GM19397 (cell line): Measurements from ENCODE around the gene INO80C.
A peak's percentile ranks its signal among the peaks of the same experiment; 100 is the strongest.

Source experiments
- ATAC-seq: cut with Tn5 transposase; IDR thresholded peaks from one replicate; pipeline ENCODE4 v1.9.1; 2021; ENCODE audit warnings: mild to moderate bottlenecking, moderate library complexity; ENCODE audit not compliant: unreplicated experiment

The INO80C gene

GRCh38 chr18:35497370-35498197 is at the start of gene INO80C:
Gene INO80C, minus strand, starts transcription at chr18:35497960. Its CDS starts 86 bp downstream, at chr18:35497874.
- ATAC-seq: peak; percentile 97

- ATAC-seq: no peak
Measured at GRCh38 chr18:35547008-35547605, 49.3 kb upstream of the INO80C start.

- no peak for ATAC-seq
Measured at GRCh38 chr18:35542356-35542755, 44.6 kb upstream of the INO80C start.

GRCh38 chr18:35535297-35535696 is 37.5 kb upstream of the INO80C start:
- ATAC-seq: no peak

- ATAC-seq: no peak
Measured at GRCh38 chr18:35533916-35534405, 36.2 kb upstream of the INO80C start.

- ATAC-seq: no peak
Measured at GRCh38 chr18:35528749-35529274, 31.1 kb upstream of the INO80C start.

GRCh38 chr18:35526495-35527059 is 28.8 kb upstream of the INO80C start:
- ATAC-seq: no peak

- ATAC-seq: no peak
Measured at GRCh38 chr18:35525795-35526494, 28.2 kb upstream of the INO80C start.

GRCh38 chr18:35524226-35524625 is 26.5 kb upstream of the INO80C start:
- no peak for ATAC-seq

- no peak for ATAC-seq
Measured at GRCh38 chr18:35522130-35522959, 24.6 kb upstream of the INO80C start.

GRCh38 chr18:35521133-35521532 is 23.4 kb upstream of the INO80C start:
- no peak for ATAC-seq

- no peak for ATAC-seq
Measured at GRCh38 chr18:35519148-35519899, 21.6 kb upstream of the INO80C start.

- no peak for ATAC-seq
Measured at GRCh38 chr18:35517715-35518114, 20.0 kb upstream of the INO80C start.

GRCh38 chr18:35516789-35517188 is 19.0 kb upstream of the INO80C start:
- ATAC-seq: no peak

GRCh38 chr18:35516351-35516750 is 18.6 kb upstream of the INO80C start:
- ATAC-seq: no peak

GRCh38 chr18:35515460-35516130 is 17.8 kb upstream of the INO80C start:
- ATAC-seq: no peak

GRCh38 chr18:35514752-35515459 is 17.1 kb upstream of the INO80C start:
- no peak for ATAC-seq

- no peak for ATAC-seq
Measured at GRCh38 chr18:35514283-35514682, 16.5 kb upstream of the INO80C start.
